ENCODE data around the gene FHIT. TPM values are rescaled to one million over a fixed set of nuclear protein-coding genes. Genes with fewer than 3 reads are reported as not detected.

FHIT gene
- total RNA-seq, 1 experiment from 2014 or later, result 20.1 TPM

DNA sequence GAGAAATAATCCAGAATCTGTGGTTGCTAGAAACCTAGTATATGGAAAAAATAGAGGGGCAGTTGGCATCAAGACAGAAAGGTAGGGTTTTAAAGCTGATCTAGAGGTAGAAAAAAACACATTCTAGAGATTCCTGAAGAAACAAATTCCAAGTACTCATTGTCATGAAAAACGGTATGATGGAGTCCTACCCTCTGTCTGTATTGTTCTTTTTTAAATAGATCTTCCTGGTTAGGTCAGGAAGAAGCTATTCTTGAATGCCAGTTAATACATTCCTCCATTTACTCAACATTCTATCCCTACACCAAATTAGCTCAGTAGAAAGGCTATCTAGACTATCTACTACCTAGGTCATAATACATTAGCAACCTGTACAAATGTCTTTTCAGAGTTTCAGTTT lies 364.7 kb downstream of the FHIT start:
- intact Hi-C loops (cut with micrococcal nuclease), result no loop called here
- Mint-ChIP-seq H3K27me3 (ENCODE audit: insufficient read depth, unreplicated experiment) (no peaks in the 10 kb centered on the region), H3K27ac (ENCODE audit: low read depth, unreplicated experiment) (no peak overlapping the region), H3K4me3 (ENCODE audit: unreplicated experiment) (no peak overlapping the region), H3K4me1 (ENCODE audit: insufficient read depth, unreplicated experiment) (peaks cover 7% of the 10 kb centered on the region), H3K36me3 (ENCODE audit: insufficient read depth, unreplicated experiment) (no peaks in the 10 kb centered on the region), H3K9me3 (ENCODE audit: unreplicated experiment) (peaks cover 21% of the 10 kb centered on the region)
- POLR2A ChIA-PET, result interaction anchor here (0.6 kb wide), 1 partner anchor 9 kb away, joined by 3 read pairs; no protein-coding TSS in a partner anchor
- CTCF ChIA-PET, result interaction anchor here (0.6 kb wide), 1 partner anchor 27 kb away, joined by 5 read pairs; no protein-coding TSS in a partner anchor
- BruUV-seq (replicated peaks), result no TSS peak
- TF ChIP-seq, protein P1, sequence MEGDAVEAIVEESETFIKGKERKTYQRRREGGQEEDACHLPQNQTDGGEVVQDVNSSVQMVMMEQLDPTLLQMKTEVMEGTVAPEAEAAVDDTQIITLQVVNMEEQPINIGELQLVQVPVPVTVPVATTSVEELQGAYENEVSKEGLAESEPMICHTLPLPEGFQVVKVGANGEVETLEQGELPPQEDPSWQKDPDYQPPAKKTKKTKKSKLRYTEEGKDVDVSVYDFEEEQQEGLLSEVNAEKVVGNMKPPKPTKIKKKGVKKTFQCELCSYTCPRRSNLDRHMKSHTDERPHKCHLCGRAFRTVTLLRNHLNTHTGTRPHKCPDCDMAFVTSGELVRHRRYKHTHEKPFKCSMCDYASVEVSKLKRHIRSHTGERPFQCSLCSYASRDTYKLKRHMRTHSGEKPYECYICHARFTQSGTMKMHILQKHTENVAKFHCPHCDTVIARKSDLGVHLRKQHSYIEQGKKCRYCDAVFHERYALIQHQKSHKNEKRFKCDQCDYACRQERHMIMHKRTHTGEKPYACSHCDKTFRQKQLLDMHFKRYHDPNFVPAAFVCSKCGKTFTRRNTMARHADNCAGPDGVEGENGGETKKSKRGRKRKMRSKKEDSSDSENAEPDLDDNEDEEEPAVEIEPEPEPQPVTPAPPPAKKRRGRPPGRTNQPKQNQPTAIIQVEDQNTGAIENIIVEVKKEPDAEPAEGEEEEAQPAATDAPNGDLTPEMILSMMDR (IDR thresholded peaks at IDR 0.05; ENCODE audit: unreplicated experiment), result no peak
- no peak for DNase-seq (ENCODE audit: unreplicated experiment)

DNA sequence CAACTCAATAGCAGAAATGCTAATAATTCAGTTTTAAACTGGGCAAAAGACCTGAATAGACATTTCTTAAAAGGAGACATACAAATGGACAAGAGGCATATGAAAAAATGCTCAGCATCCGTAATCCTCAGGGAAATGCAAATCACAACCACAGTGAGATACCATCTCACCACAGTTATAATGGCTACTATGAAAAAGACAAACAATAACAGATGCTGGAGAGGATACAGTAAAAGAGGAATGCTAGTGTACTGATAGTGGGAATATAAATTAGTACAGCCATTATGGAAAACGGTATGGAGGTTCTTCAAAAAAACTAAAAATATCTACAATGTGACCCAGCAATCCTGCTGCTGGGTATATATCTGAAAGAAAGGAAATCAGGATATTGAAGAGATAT lies 367.2 kb downstream of the FHIT start:
- no peak overlapping the region for H3K27ac Mint-ChIP-seq (ENCODE audit: low read depth, unreplicated experiment)

DNA sequence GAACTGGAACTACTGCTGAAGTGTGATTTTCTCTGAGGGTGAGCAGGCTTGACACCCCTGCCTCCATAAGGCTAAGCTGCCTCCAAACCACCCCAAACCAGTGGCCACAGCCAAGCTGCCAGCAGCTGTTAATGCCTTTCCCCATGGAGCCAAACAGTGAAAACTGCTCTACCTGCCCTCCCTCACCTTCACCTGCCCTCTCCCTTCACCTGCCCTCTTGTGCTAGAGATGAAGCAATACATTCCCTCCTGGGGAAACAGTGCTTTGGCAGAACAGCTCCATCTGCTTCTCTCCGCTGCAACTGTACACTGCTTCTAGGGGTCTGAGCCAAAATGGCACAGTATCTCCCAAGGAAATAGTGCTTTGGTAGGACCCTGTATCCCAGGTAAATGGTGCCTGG lies 374.1 kb downstream of the FHIT start:
- POLR2A ChIA-PET, result no interaction called here
- Mint-ChIP-seq H3K27me3 (ENCODE audit: insufficient read depth, unreplicated experiment) (no peaks in the 10 kb centered on the region), H3K36me3 (ENCODE audit: insufficient read depth, unreplicated experiment) (no peaks in the 10 kb centered on the region), H3K4me1 (ENCODE audit: insufficient read depth, unreplicated experiment) (no peaks in the 10 kb centered on the region), H3K9me3 (ENCODE audit: unreplicated experiment) (peaks cover 16% of the 10 kb centered on the region), H3K4me3 (ENCODE audit: unreplicated experiment) (no peak overlapping the region), H3K27ac (ENCODE audit: low read depth, unreplicated experiment) (no peak overlapping the region)
- TF ChIP-seq, protein P1 (IDR thresholded peaks at IDR 0.05; ENCODE audit: unreplicated experiment), result no peak
- intact Hi-C loops (cut with micrococcal nuclease), result no loop called here
- DNase-seq (ENCODE audit: unreplicated experiment), result no peak
- no TSS peak for BruUV-seq (replicated peaks)
- CTCF ChIA-PET, result interaction anchor here (0.6 kb wide), 1 partner anchor 39 kb away, joined by 4 read pairs; no protein-coding TSS in a partner anchor

More for the DNA sequence above, 367.2 kb downstream of the FHIT start:
- Mint-ChIP-seq H3K36me3 (ENCODE audit: insufficient read depth, unreplicated experiment) (no peaks in the 10 kb centered on the region), H3K9me3 (ENCODE audit: unreplicated experiment) (peaks cover 28% of the 10 kb centered on the region), H3K4me1 (ENCODE audit: insufficient read depth, unreplicated experiment) (peaks cover 4% of the 10 kb centered on the region), H3K4me3 (ENCODE audit: unreplicated experiment) (no peak overlapping the region), H3K27me3 (ENCODE audit: insufficient read depth, unreplicated experiment) (no peaks in the 10 kb centered on the region)
- TF ChIP-seq, protein P1 (IDR thresholded peaks at IDR 0.05; ENCODE audit: unreplicated experiment), result no peak
- intact Hi-C loops (cut with micrococcal nuclease), result no loop called here
- CTCF ChIA-PET, result no interaction called here
- BruUV-seq (replicated peaks), result no TSS peak
- POLR2A ChIA-PET, result no interaction called here
- DNase-seq (ENCODE audit: unreplicated experiment), result no peak

DNA sequence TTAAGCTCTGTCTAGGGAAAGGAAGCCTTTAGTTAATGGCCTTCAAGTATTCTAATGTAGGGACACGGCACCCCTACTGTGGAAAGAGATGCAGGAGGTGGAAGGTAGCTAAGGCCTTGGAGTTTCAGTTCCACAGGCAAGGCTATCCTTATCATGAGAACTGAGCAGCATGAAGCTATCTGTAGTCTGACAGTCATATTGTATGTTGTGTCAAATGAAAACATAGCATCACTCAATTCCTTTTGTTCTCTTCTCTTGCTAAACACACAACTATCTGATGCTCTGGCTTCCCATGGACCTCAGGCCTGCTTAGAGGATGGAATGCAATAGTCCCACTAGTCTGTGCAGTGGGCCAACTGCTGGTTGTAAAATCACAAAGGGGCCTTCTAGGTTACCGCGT lies 380.9 kb downstream of the FHIT start:
- ChIA-PET POLR2A (no interaction called here), CTCF (no interaction called here)
- TF ChIP-seq, protein P1 (IDR thresholded peaks at IDR 0.05; ENCODE audit: unreplicated experiment), result no peak
- Mint-ChIP-seq H3K27me3 (ENCODE audit: insufficient read depth, unreplicated experiment) (no peaks in the 10 kb centered on the region), H3K9me3 (ENCODE audit: unreplicated experiment) (no peaks in the 10 kb centered on the region), H3K4me1 (ENCODE audit: insufficient read depth, unreplicated experiment) (no peaks in the 10 kb centered on the region), H3K36me3 (ENCODE audit: insufficient read depth, unreplicated experiment) (no peaks in the 10 kb centered on the region), H3K4me3 (ENCODE audit: unreplicated experiment) (no peak overlapping the region), H3K27ac (ENCODE audit: low read depth, unreplicated experiment) (no peak overlapping the region)
- intact Hi-C loops (cut with micrococcal nuclease), result no loop called here
- BruUV-seq (replicated peaks), result no TSS peak
- DNase-seq (ENCODE audit: unreplicated experiment), result no peak

All from MCF 10A (cell line).